Fibroblast of lung (primary cell): ENCODE measurements around the gene ARID3A.

Experiments
- CTCF ChIP-seq, 2 donors: IDR thresholded peaks in 1 of 2; conservative IDR thresholded peaks in 1 of 2; 1 replicate in 1 of 2; 2 replicates in 1 of 2; pipeline ENCODE4 v1.5.1; 2011 to 2012; ENCODE audit warnings: low read length in 2 of 2, control low read depth in 1 of 2, inconsistent platforms in 1 of 2, low read depth in 1 of 2, mild to moderate bottlenecking in 1 of 2
- EZH2 ChIP-seq: IDR thresholded peaks from 2 replicates; pipeline ENCODE4 v1.5.1; 2012; ENCODE audit warnings: low read length, control low read depth, mild to moderate bottlenecking; ENCODE audit errors: missing control alignments

- TF ChIP-seq CTCF (conservative IDR thresholded peaks at IDR 0.05 in 1 of 2, IDR thresholded peaks at IDR 0.05 in 1 of 2; ENCODE audit: low read depth in 1 of 2, low read length in 2 of 2) (no peak), EZH2 (peak; percentile 66)
These were observed 73.5 kb downstream of the ARID3A start for GRCh38 chr19:999379-999719.
